Hematopoietic multipotent progenitor cell (in vitro differentiated cells): ENCODE measurements around the gene ZP3. TPM values are rescaled to one million over a fixed set of nuclear protein-coding genes. Genes with fewer than 3 reads are reported as not detected.
"Not testable (repeated sequence)": the region's sequence is repeated elsewhere in the genome, so short reads cannot be mapped to it uniquely, and the experiment has no call there.

Experiments used
- DNase-seq, 3 donors: peaks; one replicate each; pipeline ENCODE4 v3.0.0-alpha.2; 2011 to 2015; ENCODE audit warnings: low read depth in 2 of 3, low spot score in 2 of 3
- total RNA-seq: library from RNA; depleted of rRNA; stranded (reverse); fragments of >200 nt; gene quantifications from one replicate; pipeline ENCODE4 v1.2.3, GENCODE V29; 2012

ZP3 gene
- total RNA-seq, 1 donor, result 17.5 TPM

DNA sequence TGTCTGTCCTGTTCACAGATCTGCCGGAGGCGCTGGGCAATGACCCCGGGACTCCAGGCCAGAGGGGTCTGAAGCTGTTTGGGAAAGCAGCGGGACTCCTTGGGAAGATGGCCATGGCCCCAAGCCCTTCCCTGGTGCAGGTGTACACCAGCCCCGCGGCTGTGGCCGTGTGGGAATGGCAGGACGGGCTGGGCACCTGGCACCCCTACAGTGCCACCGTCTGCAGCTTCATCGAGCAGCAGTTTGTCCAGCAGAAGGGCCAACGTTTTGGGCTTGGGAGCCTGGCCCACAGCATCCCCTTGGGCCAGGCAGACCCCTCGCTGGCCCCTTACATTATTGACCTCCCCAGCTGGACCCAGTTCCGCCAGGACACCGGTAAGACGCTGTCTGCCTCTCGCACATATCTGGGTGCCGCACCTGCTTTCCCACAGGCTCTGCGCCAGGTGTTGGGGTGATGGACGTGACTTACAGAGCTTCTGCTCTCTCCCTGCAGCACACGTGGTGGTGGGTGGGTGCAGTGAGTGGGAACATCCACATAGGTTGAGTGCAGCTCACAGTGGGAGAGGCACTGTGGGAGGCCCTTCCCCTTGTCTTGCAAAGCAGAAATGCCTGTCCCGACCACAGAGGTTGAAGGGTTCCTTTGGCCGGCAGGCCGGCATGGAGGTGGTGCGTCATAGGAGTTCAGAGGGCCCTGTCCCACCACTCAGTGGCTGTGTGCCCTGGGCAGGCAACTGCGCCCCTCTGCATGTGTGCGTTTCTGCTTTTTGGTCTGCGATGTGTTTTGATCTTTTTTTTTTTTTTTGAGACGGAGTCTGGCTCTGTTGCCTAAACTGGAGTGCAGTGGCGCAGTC lies 55.9 kb downstream of the ZP3 start:
- DNase-seq, result not testable (repeated sequence)

GRCh38 chr7:76482660-76483059 lies 57.9 kb downstream of the ZP3 start:
- not testable (repeated sequence) for DNase-seq

GRCh38 chr7:76483081-76483480 lies 58.3 kb downstream of the ZP3 start:
- DNase-seq, result not testable (repeated sequence)

DNA sequence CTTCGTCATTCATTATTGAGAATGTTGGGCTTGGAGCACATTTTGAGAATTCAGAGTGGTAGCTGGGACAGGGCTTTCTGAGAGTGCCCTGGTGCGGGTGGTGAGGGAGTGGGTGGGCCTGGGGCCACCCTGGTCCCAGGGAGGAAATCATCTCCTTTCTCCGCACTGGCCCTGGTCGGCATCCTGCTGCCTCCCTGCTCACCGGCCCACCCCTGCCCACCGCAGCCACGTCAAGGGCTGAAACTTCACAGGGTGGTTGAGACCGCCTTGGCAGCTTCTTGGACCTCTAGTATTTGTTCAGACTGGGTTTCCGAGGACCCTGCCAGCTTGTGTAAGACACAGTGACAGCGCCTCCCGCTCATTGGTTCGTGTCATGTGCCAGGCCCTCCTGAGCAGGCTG lies 59.7 kb downstream of the ZP3 start:
- DNase-seq, result not testable (repeated sequence)

DNA sequence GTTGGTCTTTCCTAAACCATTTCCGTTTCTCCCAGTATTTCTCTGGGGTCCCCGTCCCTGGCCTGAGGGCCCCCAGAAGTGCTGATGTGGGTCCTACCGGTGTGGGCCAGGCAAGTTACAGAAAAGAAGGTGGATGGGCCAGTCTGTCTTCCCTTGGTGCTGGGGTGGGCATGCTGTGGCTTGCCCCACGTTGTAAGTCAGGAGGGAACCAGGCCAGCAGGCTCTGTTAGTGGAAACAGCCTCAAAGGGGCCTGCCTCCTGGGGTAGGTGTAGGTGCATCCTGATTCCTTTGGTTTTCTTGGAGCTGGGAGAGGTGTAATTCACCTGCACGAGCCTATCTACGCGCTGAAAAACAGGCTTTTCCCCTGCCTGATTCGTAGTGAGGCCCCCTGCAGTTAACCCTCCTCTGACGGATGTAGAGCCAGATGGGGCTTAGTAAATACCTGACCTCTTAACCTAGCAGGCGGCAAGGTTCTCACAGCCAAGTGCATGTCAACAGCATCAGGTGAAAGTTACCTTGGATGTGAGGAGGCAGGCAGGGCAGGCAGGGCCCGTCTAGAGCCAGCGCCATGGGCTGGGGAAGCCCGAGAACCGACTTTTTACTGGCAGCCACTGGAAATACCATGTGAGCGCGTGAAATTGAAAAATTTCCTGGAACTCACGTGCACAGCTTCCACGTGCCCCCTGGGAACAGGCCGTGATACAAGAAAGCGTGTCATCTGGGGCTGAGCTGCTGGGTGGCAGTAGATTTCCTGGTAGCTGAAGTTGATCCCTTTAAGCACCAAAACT lies 61.3 kb downstream of the ZP3 start:
- DNase-seq, result not testable (repeated sequence)

DNA sequence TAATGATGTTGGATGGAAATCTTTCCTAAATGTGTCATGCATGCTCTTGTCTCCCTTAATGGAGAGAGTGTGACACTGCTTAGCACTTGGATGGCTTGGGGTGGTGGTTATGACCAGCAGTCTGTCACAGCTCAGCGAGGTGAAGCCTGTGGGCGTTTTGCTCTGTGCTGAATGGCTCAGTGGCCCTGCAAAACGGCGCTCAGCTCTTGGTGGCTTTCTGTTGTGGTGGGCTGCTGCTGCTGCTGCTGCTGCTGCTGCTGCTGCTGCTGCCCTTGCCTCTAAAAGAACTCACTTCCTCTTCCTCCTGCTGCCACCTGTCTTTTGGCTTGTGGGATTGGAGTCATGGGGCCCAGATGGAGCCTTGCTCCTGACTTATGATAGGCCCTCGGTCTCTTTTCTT lies 61.9 kb downstream of the ZP3 start:
- not testable (repeated sequence) for DNase-seq

DNA sequence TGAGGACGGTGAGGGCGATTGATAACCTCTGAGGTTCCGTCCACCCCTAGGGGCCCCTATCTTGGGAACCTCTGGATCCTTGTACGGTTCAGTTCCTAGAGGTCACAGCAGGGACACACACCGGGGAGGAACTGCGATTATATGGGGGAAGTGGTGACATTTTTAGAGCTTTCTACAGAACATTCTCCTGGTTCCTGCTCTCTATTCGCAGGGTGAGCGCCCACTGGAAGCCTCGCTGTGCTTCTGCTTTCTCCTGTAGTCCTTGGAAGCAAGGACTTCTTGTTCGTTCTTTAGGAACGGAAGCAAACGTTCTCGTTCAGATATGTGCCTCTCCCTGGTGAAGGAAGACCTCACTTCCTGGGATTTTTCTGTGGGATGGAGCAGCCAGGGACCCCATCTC lies 63.2 kb downstream of the ZP3 start:
- DNase-seq, result not testable (repeated sequence)

Other genes with a start within 250 kb of the ZP3 start
- under 0.01 TPM for gene SRRM3, start 223.1 kb upstream of the ZP3 start, total RNA-seq
- gene HSPB1, start 122.3 kb upstream of the ZP3 start, total RNA-seq, result 50.1 TPM
- gene YWHAG, start 66.0 kb upstream of the ZP3 start, total RNA-seq, result 45.2 TPM
- gene SSC4D, start 15.3 kb upstream of the ZP3 start, total RNA-seq, result 0.81 TPM
- gene DTX2, start 36.8 kb downstream of the ZP3 start, total RNA-seq, result 14.5 TPM
- gene UPK3B, start 85.6 kb downstream of the ZP3 start, total RNA-seq, result 1.1 TPM
- under 0.01 TPM for gene SPDYE16, start 118.3 kb downstream of the ZP3 start, total RNA-seq
- gene POMZP3, start 202.3 kb downstream of the ZP3 start, total RNA-seq, result 5.4 TPM